Measurements from ENCODE around the gene SHISA9. TPM values are rescaled to one million over a fixed set of nuclear protein-coding genes. Genes with fewer than 3 reads are reported as not detected.

SHISA9 gene
- polyA plus RNA-seq, 1 of the 3 experiments (the other 2 are of a cell fraction), result 0.02 TPM

GRCh38 chr16:12976496-12976895 is 75.1 kb downstream of the SHISA9 start:
- Histone ChIP-seq H3K27me3 (ENCODE audit: insufficient read depth) (no peaks in the 10 kb centered on the region), H3K79me2 (ENCODE audit: insufficient read depth) (no peaks in the 10 kb centered on the region), H3K9me2 (0 out of 2 replicates have a peak, but pooled peaks cover 5% of the 10 kb centered on the region), H3K4me3 (ENCODE audit: low read depth in 2 of 2, low read length in 1 of 2) (no peak overlapping the region), H3K36me3 (replicated peaks in 1 of 2; ENCODE audit: control insufficient read depth in 1 of 2, insufficient read depth in 2 of 2, low read length in 1 of 2) (no peaks in the 10 kb centered on the region), H3F3A (replicated peaks; ENCODE audit: insufficient read depth) (no peaks in the 10 kb centered on the region), H3K9ac (no peak overlapping the region), H4K20me1 (ENCODE audit: insufficient read depth) (no peaks in the 10 kb centered on the region), H3K27ac (ENCODE audit: low read depth in 2 of 2, low read length in 1 of 2) (no peak overlapping the region), H3K4me2 (no peak overlapping the region), H3K9me3 (no peaks in the 10 kb centered on the region), H2AFZ (ENCODE audit: low read depth) (no peak overlapping the region), H3K4me1 (ENCODE audit: control insufficient read depth in 1 of 2, insufficient read depth in 2 of 2, low read depth in 1 of 2, low read length in 1 of 2) (peaks cover 0 to under 1% of the 10 kb centered on the region in 2 experiments; a peak in 1 of 4 replicates)
- 24% methylated on average over 2 of the region's 2 CpGs for WGBS (ENCODE audit: low lambda C conversion rate)
- DNase-seq, result no peak
- no peak for TF ChIP-seq ELF1 (IDR thresholded peaks at IDR 0.05)
- no peak for TF ChIP-seq FOXM1 (IDR thresholded peaks at IDR 0.05; ENCODE audit: low read depth)
- TF ChIP-seq EP300 (IDR thresholded peaks at IDR 0.05; ENCODE audit: borderline replicate concordance in 1 of 2, low read depth in 1 of 2, low read length in 1 of 2), result no peak
- TF ChIP-seq FOSL2 (IDR thresholded peaks at IDR 0.05; ENCODE audit: borderline replicate concordance, low read depth), result no peak
- no peak for TF ChIP-seq EZH2phosphoT487 (IDR thresholded peaks at IDR 0.05; ENCODE audit: borderline replicate concordance, low read depth)
- no peak for TF ChIP-seq POLR2AphosphoS5 (IDR thresholded peaks at IDR 0.05; ENCODE audit: low read depth, low read length)
- TF ChIP-seq, protein P1, sequence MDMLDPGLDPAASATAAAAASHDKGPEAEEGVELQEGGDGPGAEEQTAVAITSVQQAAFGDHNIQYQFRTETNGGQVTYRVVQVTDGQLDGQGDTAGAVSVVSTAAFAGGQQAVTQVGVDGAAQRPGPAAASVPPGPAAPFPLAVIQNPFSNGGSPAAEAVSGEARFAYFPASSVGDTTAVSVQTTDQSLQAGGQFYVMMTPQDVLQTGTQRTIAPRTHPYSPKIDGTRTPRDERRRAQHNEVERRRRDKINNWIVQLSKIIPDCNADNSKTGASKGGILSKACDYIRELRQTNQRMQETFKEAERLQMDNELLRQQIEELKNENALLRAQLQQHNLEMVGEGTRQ (IDR thresholded peaks at IDR 0.05; ENCODE audit: borderline replicate concordance, low read depth, low read length), result no peak
- no peak for TF ChIP-seq NRF1 (IDR thresholded peaks at IDR 0.05; ENCODE audit: low read depth, low read length)
- TF ChIP-seq PBX3 (IDR thresholded peaks at IDR 0.05), result no peak
- TF ChIP-seq TEAD4 (IDR thresholded peaks at IDR 0.05; ENCODE audit: borderline replicate concordance, insufficient read depth), result no peak
- TF ChIP-seq TAF1 (IDR thresholded peaks at IDR 0.05; ENCODE audit: borderline replicate concordance, low read depth, low read length), result no peak
- TF ChIP-seq YY1 (IDR thresholded peaks at IDR 0.05; ENCODE audit: low read depth), result no peak
- TF ChIP-seq JUND (IDR thresholded peaks at IDR 0.05), result no peak
- TF ChIP-seq CTCF (IDR thresholded peaks at IDR 0.05), result no peak
- TF ChIP-seq NFIC (IDR thresholded peaks at IDR 0.05; ENCODE audit: borderline replicate concordance), result no peak
- TF ChIP-seq RCOR1 (IDR thresholded peaks at IDR 0.05; ENCODE audit: low read length), result no peak
- TF ChIP-seq, protein P2, sequence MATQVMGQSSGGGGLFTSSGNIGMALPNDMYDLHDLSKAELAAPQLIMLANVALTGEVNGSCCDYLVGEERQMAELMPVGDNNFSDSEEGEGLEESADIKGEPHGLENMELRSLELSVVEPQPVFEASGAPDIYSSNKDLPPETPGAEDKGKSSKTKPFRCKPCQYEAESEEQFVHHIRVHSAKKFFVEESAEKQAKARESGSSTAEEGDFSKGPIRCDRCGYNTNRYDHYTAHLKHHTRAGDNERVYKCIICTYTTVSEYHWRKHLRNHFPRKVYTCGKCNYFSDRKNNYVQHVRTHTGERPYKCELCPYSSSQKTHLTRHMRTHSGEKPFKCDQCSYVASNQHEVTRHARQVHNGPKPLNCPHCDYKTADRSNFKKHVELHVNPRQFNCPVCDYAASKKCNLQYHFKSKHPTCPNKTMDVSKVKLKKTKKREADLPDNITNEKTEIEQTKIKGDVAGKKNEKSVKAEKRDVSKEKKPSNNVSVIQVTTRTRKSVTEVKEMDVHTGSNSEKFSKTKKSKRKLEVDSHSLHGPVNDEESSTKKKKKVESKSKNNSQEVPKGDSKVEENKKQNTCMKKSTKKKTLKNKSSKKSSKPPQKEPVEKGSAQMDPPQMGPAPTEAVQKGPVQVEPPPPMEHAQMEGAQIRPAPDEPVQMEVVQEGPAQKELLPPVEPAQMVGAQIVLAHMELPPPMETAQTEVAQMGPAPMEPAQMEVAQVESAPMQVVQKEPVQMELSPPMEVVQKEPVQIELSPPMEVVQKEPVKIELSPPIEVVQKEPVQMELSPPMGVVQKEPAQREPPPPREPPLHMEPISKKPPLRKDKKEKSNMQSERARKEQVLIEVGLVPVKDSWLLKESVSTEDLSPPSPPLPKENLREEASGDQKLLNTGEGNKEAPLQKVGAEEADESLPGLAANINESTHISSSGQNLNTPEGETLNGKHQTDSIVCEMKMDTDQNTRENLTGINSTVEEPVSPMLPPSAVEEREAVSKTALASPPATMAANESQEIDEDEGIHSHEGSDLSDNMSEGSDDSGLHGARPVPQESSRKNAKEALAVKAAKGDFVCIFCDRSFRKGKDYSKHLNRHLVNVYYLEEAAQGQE (IDR thresholded peaks at IDR 0.05; ENCODE audit: low read depth, low read length), result no peak
- TF ChIP-seq RFX5 (IDR thresholded peaks at IDR 0.05; ENCODE audit: low read length), result no peak
- POLR2A ChIA-PET, result no interaction called here
- CTCF ChIA-PET, result no interaction called here

All from SK-N-SH (cell line).